ENCODE data around the gene TXNL1.
A peak's percentile ranks its signal among the peaks of the same experiment; 100 is the strongest.

Gene TXNL1

DNA sequence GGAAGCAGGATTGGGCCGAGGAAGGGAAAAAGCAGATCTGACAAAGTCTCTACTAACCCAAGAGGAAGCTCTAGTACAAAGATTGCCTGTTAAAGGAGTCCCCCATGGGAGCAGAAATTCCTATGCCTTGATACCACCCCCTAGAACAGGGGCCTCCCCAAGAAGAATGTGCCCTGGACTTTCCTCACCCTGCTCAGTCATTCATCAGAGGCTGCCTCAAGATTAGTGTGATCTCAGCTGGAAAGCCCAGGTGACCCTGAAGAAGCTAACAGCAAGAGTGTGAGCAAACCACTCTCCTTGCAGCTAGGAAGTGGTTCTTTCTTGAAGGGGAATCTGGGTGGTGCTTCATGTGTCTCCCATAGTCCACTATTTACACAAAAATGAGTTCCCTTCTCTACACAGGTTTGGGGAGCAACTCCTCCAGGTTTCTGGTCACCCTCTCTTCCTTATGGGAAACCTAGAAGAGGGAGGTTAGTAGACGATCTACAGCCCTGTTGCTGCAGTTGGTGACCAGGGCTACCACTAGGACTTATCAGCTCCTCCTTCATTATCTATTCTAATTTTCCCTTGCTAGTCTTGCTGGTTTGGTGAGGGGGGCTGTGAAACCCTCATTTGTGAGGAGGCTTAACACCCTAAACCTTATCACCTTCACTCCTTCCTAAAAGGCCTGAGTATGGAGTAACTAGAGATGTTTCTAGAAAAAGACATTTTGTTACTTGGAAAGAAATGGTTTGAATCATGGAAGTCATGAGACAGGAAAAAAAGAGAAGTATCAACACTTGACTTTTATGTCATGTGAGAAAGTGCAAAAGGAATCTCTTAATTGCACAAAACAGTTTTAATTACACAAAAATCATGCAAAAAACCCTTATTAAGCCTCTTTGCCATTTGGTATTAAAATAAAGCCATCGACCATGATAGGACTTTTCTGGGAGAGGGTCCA lies 9.8 kb upstream of the TXNL1 start:
- Histone ChIP-seq H3K4me3 (ENCODE audit: low read depth, low read length) (no peak overlapping the region), H3K9me3 (ENCODE audit: control insufficient read depth, low read length) (no peaks in the 10 kb centered on the region), H3K27ac (no peak overlapping the region), H3K4me2 (ENCODE audit: low read length) (no peak overlapping the region), H3K79me2 (peaks cover 13% of the 10 kb centered on the region), H3K27me3 (ENCODE audit: control insufficient read depth, insufficient read depth, low read length) (no peaks in the 10 kb centered on the region), H3K4me1 (no peaks in the 10 kb centered on the region), H3K36me3 (ENCODE audit: control insufficient read depth, insufficient read depth, low read length) (no peaks in the 10 kb centered on the region), H3K9ac (no peak overlapping the region), H2AFZ (no peak overlapping the region)
- TF ChIP-seq, protein P1, sequence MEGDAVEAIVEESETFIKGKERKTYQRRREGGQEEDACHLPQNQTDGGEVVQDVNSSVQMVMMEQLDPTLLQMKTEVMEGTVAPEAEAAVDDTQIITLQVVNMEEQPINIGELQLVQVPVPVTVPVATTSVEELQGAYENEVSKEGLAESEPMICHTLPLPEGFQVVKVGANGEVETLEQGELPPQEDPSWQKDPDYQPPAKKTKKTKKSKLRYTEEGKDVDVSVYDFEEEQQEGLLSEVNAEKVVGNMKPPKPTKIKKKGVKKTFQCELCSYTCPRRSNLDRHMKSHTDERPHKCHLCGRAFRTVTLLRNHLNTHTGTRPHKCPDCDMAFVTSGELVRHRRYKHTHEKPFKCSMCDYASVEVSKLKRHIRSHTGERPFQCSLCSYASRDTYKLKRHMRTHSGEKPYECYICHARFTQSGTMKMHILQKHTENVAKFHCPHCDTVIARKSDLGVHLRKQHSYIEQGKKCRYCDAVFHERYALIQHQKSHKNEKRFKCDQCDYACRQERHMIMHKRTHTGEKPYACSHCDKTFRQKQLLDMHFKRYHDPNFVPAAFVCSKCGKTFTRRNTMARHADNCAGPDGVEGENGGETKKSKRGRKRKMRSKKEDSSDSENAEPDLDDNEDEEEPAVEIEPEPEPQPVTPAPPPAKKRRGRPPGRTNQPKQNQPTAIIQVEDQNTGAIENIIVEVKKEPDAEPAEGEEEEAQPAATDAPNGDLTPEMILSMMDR (IDR thresholded peaks at IDR 0.05) = no peak

DNA sequence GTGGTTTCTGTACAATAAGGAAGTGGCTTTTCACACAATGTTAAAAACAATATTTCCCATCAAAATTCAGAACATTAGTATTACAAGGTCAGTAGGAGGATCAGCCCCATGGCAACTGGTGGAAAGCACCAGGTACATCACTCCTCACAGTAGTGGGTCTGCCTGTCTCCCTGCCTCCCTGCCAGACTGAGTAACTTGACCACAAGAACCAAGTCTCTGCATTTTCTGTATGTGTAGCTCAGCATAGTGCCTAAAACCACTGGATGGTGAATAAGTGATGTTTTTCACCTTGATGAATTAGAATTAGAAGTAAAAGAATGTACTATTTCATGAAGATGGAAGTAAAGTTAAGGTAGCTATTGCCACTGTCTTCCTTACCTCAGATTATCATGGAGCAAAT lies 8.7 kb upstream of the TXNL1 start:
- no peak overlapping the region for H3K4me3 ChIP-seq (ENCODE audit: low read depth, low read length)
- H3K4me2 ChIP-seq (ENCODE audit: low read length) = no peak overlapping the region
- no peaks in the 10 kb centered on the region for H3K27me3 ChIP-seq (ENCODE audit: control insufficient read depth, insufficient read depth, low read length)
- H3K79me2 ChIP-seq = peaks cover 7% of the 10 kb centered on the region
- TF ChIP-seq, protein P1 (IDR thresholded peaks at IDR 0.05) = no peak
- H3K9me3 ChIP-seq (ENCODE audit: control insufficient read depth, low read length) = no peaks in the 10 kb centered on the region
- H2AFZ ChIP-seq = no peak overlapping the region
- no peaks in the 10 kb centered on the region for H3K36me3 ChIP-seq (ENCODE audit: control insufficient read depth, insufficient read depth, low read length)
- H3K27ac ChIP-seq = no peak overlapping the region
- H3K9ac ChIP-seq = no peak overlapping the region
- no peaks in the 10 kb centered on the region for H3K4me1 ChIP-seq

DNA sequence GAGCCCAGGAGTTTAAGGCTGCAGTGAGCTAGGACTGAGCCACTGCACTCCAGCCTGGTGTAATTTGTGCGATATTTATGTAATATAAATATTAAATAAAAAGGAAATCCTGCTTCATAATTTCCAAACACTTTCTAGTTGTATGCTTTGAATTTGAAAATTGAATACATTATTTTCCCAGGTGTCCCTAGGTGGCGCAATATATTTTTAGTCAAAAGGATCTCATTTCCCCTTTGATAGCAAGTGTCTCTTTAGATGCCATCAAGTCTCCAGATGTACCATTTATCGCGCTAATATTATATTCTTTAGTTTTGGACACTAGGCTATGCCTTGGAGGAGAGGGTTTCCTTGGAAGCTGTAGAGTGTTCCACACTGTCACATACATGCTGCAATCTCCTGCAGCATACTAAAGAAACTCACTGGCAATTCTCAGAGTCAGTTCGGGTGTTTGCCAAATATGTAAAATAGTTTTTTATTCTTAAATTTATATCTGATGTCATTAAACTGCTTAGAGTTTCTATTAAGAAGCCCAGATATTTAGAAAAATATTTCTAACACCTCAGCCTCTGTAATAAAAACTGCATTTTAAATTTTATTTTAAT lies 7.1 kb upstream of the TXNL1 start:
- Histone ChIP-seq H3K27me3 (ENCODE audit: control insufficient read depth, insufficient read depth, low read length) (no peaks in the 10 kb centered on the region), H3K9me3 (ENCODE audit: control insufficient read depth, low read length) (no peaks in the 10 kb centered on the region), H3K27ac (no peak overlapping the region), H3K4me3 (ENCODE audit: low read depth, low read length) (no peak overlapping the region), H3K4me1 (no peaks in the 10 kb centered on the region), H2AFZ (no peak overlapping the region), H3K36me3 (ENCODE audit: control insufficient read depth, insufficient read depth, low read length) (no peaks in the 10 kb centered on the region), H3K9ac (no peak overlapping the region), H3K79me2 (no peaks in the 10 kb centered on the region), H3K4me2 (ENCODE audit: low read length) (no peak overlapping the region)
- TF ChIP-seq, protein P1 (IDR thresholded peaks at IDR 0.05) = peak; percentile 48

DNA sequence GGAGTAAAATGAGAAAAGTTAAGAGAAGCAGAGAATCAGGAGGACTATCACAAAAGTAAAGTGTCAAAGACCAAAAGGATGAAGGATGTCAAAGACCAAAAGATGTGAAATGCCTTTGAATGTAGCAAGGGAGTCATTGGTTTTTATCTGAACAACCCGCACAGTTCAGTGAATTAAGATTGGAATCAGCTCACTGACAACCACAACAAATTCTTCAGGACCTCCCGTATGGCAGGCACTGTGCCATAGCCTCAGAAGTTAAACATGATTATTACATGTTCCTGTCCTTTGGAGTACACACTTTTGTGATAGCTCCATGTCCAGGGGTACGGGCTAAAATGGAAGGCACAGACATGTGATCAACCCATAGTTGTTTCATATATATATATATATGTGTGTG lies 5.0 kb upstream of the TXNL1 start:
- H3K9me3 ChIP-seq (ENCODE audit: control insufficient read depth, low read length) = no peaks in the 10 kb centered on the region

More for the DNA sequence above, 5.0 kb upstream of the TXNL1 start:
- Histone ChIP-seq H3K9ac (no peak overlapping the region), H3K36me3 (ENCODE audit: control insufficient read depth, insufficient read depth, low read length) (no peaks in the 10 kb centered on the region), H3K4me3 (ENCODE audit: low read depth, low read length) (no peak overlapping the region), H3K4me1 (peaks cover 4% of the 10 kb centered on the region), H3K27ac (no peak overlapping the region), H3K79me2 (no peaks in the 10 kb centered on the region), H2AFZ (no peak overlapping the region), H3K27me3 (ENCODE audit: control insufficient read depth, insufficient read depth, low read length) (no peaks in the 10 kb centered on the region), H3K4me2 (ENCODE audit: low read length) (no peak overlapping the region)
- TF ChIP-seq, protein P1 (IDR thresholded peaks at IDR 0.05) = no peak
